Stimulated activated CD8-positive, alpha-beta memory T cell treated with anti-CD3 and anti-CD28 coated beads, Interleukin-7, amount 100 ng/mL, for 1 hour (primary cell): ENCODE data around the gene ABCB9.
A peak's percentile ranks its signal among the peaks of the same experiment; 100 is the strongest.
"Not testable (repeated sequence)": the region's sequence is repeated elsewhere in the genome, so short reads cannot be mapped to it uniquely, and the experiment has no call there.

Experiments
- DNase-seq, 2 donors: peaks; one replicate each; pipeline ENCODE4 v3.0.0-alpha.2; 2020; ENCODE audit warnings: low read depth in 2 of 2

Gene ABCB9

GRCh38 chr12:122963941-122964265 is 2.4 kb downstream of the ABCB9 start:
- DNase-seq = no peak

- DNase-seq = no peak
Measured at GRCh38 chr12:122961531-122962329, 4.5 kb downstream of the ABCB9 start.

- DNase-seq = no peak
Measured at GRCh38 chr12:122960193-122960569, 6.1 kb downstream of the ABCB9 start.

GRCh38 chr12:122959566-122960192 is 6.6 kb downstream of the ABCB9 start:
- no peak for DNase-seq

- no peak for DNase-seq
Measured at GRCh38 chr12:122958198-122958888, 7.9 kb downstream of the ABCB9 start.

- DNase-seq = no peak
Measured at GRCh38 chr12:122956035-122956434, 10.2 kb downstream of the ABCB9 start.

- DNase-seq = no peak
Measured at GRCh38 chr12:122955156-122955555, 11.1 kb downstream of the ABCB9 start.

GRCh38 chr12:122951979-122952892 is 14.0 kb downstream of the ABCB9 start:
- peak; percentile 39 to 49 for DNase-seq

GRCh38 chr12:122951406-122951805 is 14.9 kb downstream of the ABCB9 start:
- no peak for DNase-seq

- DNase-seq = no peak
Measured at GRCh38 chr12:122949816-122950675, 16.2 kb downstream of the ABCB9 start.

GRCh38 chr12:122949405-122949804 is 16.9 kb downstream of the ABCB9 start:
- DNase-seq = no peak

GRCh38 chr12:122948605-122949004 is 17.7 kb downstream of the ABCB9 start:
- DNase-seq = no peak

- DNase-seq = no peak
Measured at GRCh38 chr12:122947352-122947792, 18.9 kb downstream of the ABCB9 start.

GRCh38 chr12:122946690-122947341 is 19.4 kb downstream of the ABCB9 start:
- DNase-seq = peak; percentile 48 to 60

GRCh38 chr12:122944605-122945592 is 21.4 kb downstream of the ABCB9 start:
- DNase-seq = no peak

- no peak for DNase-seq
Measured at GRCh38 chr12:122943196-122943595, 23.1 kb downstream of the ABCB9 start.

- DNase-seq = no peak
Measured at GRCh38 chr12:122942637-122943036, 23.6 kb downstream of the ABCB9 start.

- DNase-seq = not testable (repeated sequence)
Measured at GRCh38 chr12:122941351-122941750, 24.9 kb downstream of the ABCB9 start.

- no peak for DNase-seq
Measured at GRCh38 chr12:122939125-122939524, 27.1 kb downstream of the ABCB9 start.
